GM12864 (cell line): ENCODE results near the gene SPAG8.

Experiments
- DNase-seq: peaks from one replicate; pipeline ENCODE4 v3.0.0-alpha.2; 2011; ENCODE audit warnings: low read depth
- H3K4me3 ChIP-seq: 2 replicates; pipeline ENCODE4 v1.5.1; 2011; ENCODE audit warnings: mild to moderate bottlenecking, low read depth, low read length, control low read depth
- TF ChIP-seq, protein P1 (sequence below): IDR thresholded peaks from 2 replicates; pipeline ENCODE4 v1.5.1; 2011; ENCODE audit warnings: low read depth, mild to moderate bottlenecking, moderate library complexity, low read length, control low read depth, inconsistent platforms; ENCODE audit errors: missing control alignments

Gene SPAG8

DNA sequence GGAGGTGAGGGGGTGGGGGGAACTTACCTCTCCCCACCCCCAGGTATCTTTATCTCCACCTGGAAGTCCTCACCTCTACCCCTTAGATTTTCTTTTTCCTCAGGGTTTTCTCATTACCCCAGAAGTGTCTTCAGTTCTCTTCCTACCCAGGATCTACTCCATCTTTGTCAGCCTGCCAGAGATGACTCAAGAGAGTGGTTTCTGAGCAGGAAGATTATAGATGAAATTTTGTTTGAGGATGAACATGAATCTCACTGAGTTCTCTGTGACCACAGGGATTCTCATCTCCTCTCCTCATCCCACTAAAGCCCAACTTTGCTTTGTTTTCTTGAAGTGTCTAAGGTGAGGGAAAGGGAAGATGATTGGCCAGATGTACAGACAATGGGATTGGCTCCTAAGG, 8.0 kb upstream of the SPAG8 start:
- no peak overlapping the region for H3K4me3 ChIP-seq
- no peak for DNase-seq
- TF ChIP-seq, protein P1, sequence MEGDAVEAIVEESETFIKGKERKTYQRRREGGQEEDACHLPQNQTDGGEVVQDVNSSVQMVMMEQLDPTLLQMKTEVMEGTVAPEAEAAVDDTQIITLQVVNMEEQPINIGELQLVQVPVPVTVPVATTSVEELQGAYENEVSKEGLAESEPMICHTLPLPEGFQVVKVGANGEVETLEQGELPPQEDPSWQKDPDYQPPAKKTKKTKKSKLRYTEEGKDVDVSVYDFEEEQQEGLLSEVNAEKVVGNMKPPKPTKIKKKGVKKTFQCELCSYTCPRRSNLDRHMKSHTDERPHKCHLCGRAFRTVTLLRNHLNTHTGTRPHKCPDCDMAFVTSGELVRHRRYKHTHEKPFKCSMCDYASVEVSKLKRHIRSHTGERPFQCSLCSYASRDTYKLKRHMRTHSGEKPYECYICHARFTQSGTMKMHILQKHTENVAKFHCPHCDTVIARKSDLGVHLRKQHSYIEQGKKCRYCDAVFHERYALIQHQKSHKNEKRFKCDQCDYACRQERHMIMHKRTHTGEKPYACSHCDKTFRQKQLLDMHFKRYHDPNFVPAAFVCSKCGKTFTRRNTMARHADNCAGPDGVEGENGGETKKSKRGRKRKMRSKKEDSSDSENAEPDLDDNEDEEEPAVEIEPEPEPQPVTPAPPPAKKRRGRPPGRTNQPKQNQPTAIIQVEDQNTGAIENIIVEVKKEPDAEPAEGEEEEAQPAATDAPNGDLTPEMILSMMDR = no peak

DNA sequence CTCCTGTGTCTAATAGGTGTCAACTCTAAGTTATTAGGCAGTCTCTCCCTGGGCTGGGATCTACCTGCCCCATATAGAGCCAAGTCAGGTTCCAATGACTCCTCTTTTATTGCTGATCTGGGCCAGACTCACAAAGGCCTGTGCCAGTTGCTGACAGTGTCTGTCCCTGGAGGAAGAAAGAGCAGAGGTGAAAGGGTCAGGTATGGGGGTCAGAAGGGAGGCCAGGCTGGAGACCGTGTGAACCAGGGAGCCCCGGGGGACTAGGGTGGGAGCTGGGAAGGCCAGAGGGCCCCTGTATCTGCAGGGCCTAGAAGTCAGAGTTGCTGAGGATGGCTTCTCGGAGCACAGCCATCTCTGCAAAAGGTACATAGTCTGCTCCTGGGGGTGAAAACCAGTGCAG, 6.3 kb upstream of the SPAG8 start:
- no peak for DNase-seq
- no peak overlapping the region for H3K4me3 ChIP-seq
- TF ChIP-seq, protein P1 = no peak

GRCh38 chr9:35816708-35817107, 4.6 kb upstream of the SPAG8 start:
- DNase-seq = no peak
- H3K4me3 ChIP-seq = no peak overlapping the region
- TF ChIP-seq, protein P1 = peak; percentile 15

GRCh38 chr9:35814841-35815543, 2.9 kb upstream of the SPAG8 start, which contains the start of gene HINT2:
Gene HINT2, minus strand, starts transcription at chr9:35815042. Its CDS starts 63 bp downstream, at chr9:35814979.
- peak; percentile 96 for DNase-seq
- TF ChIP-seq, protein P1 = no peak
- peak within 1 kb of the TSS; percentile 97 for H3K4me3 ChIP-seq

GRCh38 chr9:35814106-35814840, 2.2 kb upstream of the SPAG8 start:
- TF ChIP-seq, protein P1 = peak; percentile 39
- H3K4me3 ChIP-seq = peak overlapping the region; percentile 97
- no peak for DNase-seq

DNA sequence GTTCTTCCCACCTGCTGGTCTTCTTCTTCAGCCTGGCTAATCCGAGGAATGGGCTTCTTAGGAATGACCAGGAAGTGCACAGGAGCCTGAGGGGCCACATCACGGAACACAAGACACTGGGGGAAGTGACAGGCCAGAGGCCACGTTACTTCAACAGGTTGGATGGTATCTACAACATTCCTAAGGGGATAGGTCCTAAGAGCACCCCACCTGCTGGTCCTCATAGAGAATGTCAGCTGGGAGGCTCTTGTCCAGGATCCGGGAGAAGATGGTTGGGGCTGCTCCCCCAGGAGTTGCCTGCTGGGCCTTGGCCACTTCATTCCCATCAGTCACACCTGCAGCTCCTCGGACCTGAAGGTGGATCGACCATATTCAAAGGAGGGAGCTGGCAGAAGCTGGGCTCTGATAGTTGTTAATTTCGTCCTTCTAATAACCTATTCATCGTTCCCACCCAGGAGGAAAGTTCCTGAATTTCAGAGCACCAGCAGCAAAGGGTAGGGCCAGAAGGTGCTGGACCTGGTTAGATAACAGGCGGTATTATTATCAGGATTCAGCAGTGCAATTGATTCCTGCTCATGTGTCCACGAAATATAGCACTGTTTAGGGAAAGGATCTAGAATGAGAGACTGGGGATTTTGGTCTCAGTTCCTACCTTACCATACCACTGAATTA, 1.5 kb upstream of the SPAG8 start:
- no peak for DNase-seq
- H3K4me3 ChIP-seq = peak overlapping the region; percentile 97; the same call in 1 of the 2 replicates
- TF ChIP-seq, protein P1 = peak; percentile 42
